Smooth muscle cell of the brain vasculature (primary cell): ENCODE results near the gene CFAP46.
"Not testable (repeated sequence)": the region's sequence is repeated elsewhere in the genome, so short reads cannot be mapped to it uniquely, and the experiment has no call there.

Source experiments
- DNase-seq: peaks from one replicate; pipeline ENCODE4 v3.0.0-alpha.2; 2012; ENCODE audit warnings: low read depth, low spot score

Gene CFAP46

DNA sequence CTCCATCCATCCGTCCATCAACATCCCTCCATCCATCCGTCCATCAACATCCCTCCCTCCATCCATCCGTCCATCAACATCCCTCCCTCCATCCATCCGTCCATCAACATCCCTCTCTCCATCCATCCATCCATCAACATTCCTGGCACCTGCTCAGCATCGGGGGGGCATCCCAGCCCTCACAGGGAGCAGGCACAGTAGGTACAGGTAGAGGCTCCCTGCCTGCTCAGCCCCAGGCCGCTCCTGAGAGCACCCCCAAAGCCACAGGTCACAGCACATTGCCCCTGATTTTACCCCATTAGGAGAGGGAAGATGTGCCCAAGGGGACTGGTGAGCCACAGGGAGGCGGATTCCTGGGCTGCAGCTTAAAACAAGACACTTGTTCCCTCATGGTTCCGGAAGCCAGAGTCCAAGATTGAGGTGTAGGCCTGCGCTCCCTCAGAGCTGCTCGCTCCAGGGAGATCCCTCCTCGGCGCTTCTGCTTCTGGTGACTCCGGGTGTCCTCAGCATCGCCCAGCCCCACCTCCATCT, 21.1 kb upstream of the CFAP46 start:
- no peak for DNase-seq

DNA sequence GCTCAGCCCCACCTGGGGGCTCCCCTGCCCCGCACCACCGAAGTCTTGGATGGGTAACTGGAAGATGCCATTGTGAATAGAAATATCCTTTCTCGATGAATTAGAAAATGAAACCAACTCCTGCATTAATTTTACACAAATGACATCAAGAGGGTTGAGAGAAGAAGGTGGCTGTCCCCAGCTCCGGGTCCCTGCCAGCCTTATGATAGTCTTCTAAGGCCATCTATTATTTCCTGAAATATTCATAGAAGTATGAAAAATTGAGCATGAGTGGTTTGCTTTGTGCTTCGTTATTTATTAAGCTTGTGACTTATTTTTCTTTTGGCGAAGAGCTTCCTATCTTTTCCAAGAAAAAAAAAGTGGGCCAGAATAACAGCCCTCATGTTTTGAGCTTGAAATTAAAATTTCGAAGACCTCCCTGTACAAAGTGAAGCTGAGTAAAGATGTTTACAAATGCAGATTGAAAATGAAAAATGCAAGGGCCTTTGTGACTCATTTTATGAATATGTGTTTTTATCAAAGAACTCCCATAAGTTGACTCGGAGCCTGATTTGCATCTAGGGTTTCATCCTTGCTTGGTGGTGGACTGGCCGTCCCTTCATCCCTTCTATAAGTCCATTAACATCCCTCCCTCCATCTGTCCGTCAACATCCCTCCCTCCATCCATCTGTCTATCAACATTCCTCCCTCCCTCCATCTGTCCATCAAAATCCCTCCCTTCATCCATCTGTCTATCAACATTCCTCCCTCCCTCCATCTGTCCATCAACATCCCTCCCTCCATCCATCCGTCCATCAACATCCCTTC, 20.5 kb upstream of the CFAP46 start:
- no peak for DNase-seq

GRCh38 chr10:132961787-132962622, 19.6 kb upstream of the CFAP46 start:
- peak; percentile 10 for DNase-seq

DNA sequence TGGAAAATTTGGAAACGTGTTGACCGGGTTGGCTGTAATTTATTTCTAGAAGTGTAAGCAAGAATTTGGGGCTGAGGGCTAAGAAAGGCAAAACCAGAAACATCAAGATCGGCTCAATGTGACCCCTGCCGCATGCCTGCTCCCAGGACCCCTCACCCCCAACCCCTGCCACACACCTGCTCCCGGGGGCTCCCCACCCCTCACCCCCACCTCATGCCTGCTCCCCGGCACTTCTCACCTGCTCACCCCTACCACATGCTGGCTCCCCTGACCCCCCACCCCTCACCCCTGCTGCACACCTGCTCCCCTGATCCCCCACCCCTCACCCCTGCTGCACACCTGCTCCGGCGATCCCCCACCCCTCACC, 19.0 kb upstream of the CFAP46 start:
- no peak for DNase-seq

DNA sequence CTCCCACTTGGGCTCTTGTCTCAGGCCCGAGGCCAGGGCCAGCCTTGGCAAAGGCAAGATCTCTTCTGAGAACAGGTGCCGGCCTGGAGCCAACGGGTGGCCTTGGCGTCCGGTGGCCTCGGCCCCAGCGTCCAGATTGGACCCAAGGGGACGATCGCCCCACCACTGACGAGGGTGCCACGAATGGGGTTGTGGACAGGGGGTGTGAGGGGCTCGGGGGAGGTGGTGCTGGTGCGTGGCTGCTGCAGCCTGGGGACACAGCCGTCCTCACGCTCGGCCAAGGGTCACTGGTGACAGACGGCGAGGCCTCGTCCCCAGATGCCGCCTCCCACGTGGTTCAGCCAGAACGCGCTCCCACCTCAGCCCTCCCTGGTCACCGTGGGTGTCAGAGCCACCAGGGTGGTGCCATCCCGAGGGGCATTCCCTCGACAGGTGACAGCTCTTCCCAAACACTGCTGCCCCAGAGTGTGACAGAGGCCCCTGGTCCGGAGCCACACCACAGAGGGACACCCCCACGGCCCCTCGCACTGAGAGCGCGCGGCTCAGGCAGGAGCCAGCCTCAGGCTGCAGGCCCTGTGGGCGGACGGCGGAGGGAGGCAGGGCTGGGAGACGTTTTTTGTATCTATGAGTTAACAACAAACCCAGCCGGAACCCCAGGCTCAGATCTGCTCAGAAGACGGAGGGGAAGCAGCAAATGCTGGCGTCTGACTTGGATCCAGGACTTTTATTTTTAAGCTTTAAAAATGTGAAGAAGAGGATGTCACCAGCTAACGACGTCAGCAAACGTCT, 18.5 kb upstream of the CFAP46 start:
- no peak for DNase-seq

GRCh38 chr10:132960071-132960472, 17.7 kb upstream of the CFAP46 start:
- DNase-seq, result no peak

GRCh38 chr10:132959559-132959961, 17.2 kb upstream of the CFAP46 start:
- no peak for DNase-seq

DNA sequence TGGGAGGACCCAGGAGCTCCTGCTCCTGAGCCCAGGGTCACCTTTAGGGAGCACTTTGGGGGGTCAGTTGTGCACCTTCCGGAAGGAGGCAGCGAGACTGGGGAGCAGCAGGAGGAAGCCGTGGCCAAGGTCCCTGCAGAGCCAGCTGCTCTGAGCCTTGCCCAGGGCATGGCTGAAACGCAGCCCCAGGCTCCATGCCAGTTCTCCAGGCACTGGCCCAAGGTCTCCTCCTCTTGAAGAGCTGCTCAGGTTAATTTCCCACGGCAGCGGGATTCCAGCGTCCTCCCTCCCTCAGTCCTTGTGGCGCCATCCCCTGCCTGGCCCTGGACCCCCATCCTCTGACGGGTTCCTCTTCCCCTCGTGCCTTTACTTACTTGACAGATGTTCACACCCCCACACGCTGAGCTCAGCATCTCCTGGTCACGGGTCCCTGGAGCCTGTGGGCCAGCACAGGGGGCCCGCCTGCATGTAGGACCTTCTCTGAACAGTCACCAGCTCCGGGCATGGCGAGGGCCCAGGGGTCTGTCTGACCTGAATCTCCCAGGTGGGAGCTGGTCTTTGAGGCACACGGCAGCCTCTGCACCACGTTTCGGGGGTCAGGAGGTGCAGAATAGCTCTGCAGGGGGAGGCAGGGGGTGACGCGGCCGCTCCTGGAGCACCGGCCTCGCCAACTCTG, 16.7 kb upstream of the CFAP46 start:
- DNase-seq, result no peak

DNA sequence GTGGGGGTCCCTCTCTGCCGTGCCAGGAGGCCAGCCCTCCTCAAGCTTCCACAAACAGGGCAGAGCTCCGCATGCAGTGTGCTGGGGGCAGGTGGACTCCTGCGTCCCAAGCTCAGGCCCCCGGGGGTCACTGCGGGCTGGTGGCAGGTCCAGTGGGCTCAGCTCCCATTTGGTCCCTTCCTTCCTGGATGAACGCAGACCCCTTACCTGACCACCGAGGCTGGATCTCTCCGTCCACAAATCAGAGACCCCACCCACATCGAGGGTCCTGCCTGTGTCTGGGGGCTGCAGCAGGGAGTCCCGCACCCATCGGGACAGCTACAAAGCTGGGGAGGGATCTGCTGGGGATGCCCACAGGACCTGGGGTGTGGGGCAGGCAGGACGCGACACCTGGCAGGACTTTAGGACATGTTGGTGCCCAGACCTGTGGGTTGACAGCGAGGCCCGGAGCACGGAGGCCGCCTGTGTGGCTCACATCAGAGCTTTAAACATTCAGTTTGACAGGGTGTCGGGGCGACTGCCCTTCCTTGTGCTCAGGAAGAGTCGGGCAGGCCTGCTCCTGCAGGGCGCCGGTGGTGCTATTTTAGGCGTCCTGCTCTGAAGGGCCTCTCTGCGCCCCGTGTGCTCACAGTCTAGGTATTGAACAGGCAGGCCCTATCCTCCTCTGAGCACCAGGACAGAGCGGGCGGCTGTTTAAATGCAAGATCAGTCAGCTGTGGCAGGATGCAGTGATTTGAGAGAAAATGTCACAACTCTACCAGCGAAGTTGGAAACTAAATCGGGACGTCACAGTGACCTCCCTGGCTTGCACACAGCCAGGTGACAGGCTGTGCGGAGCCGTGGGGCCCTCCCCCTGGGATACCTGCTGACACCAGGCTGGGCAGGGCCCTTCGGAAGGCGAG, 15.9 kb upstream of the CFAP46 start:
- DNase-seq, result no peak

GRCh38 chr10:132957131-132957530, 14.8 kb upstream of the CFAP46 start:
- no peak for DNase-seq

DNA sequence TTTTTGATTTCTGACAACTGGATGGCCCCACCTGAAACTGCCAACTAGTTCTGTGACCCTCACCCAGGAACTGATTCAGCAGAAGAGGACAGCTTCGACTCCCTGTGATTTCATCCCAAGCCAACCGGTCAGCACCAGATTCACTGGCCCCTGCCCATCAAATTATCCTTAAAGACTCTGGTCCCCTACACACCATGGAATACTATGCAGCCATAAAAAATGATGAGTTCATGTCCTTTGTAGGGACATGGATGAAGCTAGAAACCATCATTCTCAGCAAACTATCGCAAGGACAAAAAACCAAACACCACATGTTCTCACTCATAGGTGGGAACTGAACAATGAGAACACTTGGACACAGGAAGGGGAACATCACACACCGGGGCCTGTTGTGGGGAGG, 13.9 kb upstream of the CFAP46 start:
- not testable (repeated sequence) for DNase-seq

DNA sequence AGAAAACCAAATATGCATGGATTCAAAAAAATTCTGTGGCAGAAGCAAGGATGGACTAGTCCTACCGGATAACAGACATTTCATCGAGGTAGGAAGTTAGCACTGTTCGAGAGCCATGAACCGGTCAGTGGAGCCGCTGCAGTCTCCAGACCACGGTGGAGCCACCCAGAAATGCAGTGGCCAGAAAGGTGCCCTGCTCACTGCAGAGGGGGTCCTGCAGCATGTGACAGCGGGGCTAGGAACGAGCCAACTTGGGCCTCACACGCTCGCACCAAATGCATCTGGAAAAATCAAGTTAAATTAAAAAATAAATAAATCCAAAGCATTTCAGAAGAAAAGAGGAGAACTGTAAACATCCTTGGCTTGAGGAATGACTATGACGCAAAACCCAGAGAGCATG, 13.1 kb upstream of the CFAP46 start:
- no peak for DNase-seq

- no peak for DNase-seq
Observed at GRCh38 chr10:132953428-132953827, 11.1 kb upstream of the CFAP46 start.

DNA sequence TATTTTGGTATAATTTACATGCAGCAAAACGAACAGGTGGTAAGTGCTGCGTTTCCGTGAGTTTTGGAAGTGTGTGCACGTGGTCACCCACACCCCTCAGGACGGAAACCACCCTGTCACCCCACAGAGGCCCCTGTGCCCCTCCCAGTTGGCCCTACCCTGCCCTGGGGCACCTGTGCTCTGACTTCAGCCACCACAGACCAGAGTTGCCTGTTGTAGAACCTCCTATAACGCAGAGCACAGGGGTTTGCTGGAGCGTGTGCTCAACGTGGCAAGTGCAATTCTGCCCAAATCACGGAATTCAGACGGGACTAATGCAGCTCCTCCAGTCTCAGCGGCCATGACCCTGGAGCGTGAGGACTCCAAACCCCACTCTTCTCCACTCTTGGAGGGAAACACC, 9.6 kb upstream of the CFAP46 start:
- DNase-seq, result no peak

DNA sequence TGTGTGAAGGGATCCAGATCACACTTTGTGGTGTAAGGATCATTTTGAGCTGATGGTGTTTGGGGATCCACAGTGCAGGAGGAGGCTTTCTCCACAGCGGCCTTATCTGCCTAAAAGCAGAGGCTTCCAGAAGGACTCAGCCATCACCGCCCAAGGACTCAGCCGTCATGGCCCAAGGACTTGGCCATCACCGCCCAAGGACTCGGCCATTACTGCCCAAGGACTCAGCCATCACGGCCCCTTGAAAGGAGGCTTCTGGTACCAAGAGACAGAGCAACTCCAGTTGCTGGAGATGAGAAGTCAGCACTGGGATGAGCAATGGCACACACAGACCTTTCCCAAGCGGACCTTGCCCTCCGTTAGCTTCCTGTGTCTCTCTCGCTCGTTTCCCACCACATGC, 6.0 kb upstream of the CFAP46 start:
- no peak for DNase-seq

- no peak for DNase-seq
Observed at GRCh38 chr10:132947843-132948242, 5.5 kb upstream of the CFAP46 start.

GRCh38 chr10:132946806-132947546, 4.6 kb upstream of the CFAP46 start:
- DNase-seq, result no peak

DNA sequence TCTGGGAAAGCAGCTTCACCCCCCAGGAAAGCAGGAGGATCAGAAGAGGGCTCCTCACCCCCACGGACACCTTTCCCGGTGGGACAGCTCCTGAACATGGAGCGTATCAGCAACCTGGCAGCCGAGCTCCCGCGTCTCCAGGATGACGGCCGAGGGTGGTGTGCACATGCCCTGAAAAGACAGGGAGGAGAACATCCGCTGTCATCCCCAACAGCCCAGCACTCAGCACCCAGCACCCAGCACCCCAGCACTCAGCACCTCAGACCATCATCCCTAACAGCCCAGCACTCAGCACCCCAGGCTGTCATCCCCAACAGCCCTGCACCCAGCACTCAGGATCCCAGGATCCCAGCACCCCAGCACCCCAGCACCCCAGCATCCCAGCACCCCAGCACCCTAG, 3.9 kb upstream of the CFAP46 start:
- DNase-seq, result no peak

GRCh38 chr10:132945894-132946255, 3.5 kb upstream of the CFAP46 start:
- DNase-seq, result no peak
